Gastrocnemius medialis (tissue), 4 donors: Measurements from ENCODE around the gene SLC2A4.

Experiments
- POLR2A ChIP-seq, 2 donors: fragments of 450-650 bp; IDR thresholded peaks; one replicate each; pipeline ENCODE4 v1.6.1; 2017; ENCODE audit warnings: antibody characterized with exemption in 2 of 2, mild to moderate bottlenecking in 2 of 2, moderate library complexity in 2 of 2
- TF ChIP-seq, protein P1 (sequence below), 5 experiments: fragments of 450-650 bp in 3 of 5; fragments of 200-600 bp in 2 of 5; sonication (generic) in 2 of 5; IDR thresholded peaks in 4 of 5; conservative IDR thresholded peaks in 1 of 5; 1 replicate in 4 of 5; 2 replicates in 1 of 5; pipeline ENCODE4 v1.5.1; 2016 to 2019; ENCODE audit warnings: antibody characterized with exemption in 5 of 5, mild to moderate bottlenecking in 3 of 5, moderate library complexity in 3 of 5

DNA sequence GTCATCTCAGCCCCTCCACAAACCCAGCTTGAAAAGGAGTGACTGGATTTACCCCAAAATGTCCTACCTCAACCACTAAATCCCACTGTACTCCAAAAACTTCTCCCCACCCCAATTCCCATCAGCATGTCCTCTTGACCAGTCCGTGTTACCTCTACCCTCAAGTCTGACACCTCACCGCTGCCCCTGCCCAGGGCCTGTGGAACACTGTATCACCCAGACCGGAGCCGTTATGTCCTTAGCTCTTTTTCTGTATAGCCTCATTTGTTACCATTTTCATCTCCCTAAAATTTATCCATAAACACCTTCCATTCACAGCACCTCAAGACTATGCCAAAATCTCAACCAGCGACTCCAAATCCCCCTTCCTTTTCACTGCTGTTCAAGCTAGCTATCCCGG, 44.7 kb upstream of the SLC2A4 start:
- TF ChIP-seq, protein P1, sequence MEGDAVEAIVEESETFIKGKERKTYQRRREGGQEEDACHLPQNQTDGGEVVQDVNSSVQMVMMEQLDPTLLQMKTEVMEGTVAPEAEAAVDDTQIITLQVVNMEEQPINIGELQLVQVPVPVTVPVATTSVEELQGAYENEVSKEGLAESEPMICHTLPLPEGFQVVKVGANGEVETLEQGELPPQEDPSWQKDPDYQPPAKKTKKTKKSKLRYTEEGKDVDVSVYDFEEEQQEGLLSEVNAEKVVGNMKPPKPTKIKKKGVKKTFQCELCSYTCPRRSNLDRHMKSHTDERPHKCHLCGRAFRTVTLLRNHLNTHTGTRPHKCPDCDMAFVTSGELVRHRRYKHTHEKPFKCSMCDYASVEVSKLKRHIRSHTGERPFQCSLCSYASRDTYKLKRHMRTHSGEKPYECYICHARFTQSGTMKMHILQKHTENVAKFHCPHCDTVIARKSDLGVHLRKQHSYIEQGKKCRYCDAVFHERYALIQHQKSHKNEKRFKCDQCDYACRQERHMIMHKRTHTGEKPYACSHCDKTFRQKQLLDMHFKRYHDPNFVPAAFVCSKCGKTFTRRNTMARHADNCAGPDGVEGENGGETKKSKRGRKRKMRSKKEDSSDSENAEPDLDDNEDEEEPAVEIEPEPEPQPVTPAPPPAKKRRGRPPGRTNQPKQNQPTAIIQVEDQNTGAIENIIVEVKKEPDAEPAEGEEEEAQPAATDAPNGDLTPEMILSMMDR (IDR thresholded peaks at IDR 0.05 in 4 of 5, conservative IDR thresholded peaks at IDR 0.05 in 1 of 5) = no peak
- TF ChIP-seq POLR2A (IDR thresholded peaks at IDR 0.05) = no peak
